Caco-2 (cell line): ENCODE results near the gene MR1. TPM values are rescaled to one million over a fixed set of nuclear protein-coding genes. Genes with fewer than 3 reads are reported as not detected.
A peak's percentile ranks its signal among the peaks of the same experiment; 100 is the strongest.

ENCODE experiments used
- BruUV-seq: library from RNA; stranded (reverse); fragments of 400-500 nt; replicated peaks from 2 replicates; lab custom pipeline; 2021; lab: Mats Ljungman, UMichigan
- CTCF ChIA-PET: fragments of 300-600 bp; sonication (Branson Sonifier 250); formaldehyde crosslinking; loops from one replicate; lab custom pipeline; 2022; ENCODE audit warnings: antibody characterized with exemption; lab: Charles Lee
- POLR2A ChIA-PET: fragments of 300-600 bp; sonication (Branson Sonifier 250); formaldehyde crosslinking; loops from one replicate; lab custom pipeline; 2022; ENCODE audit warnings: antibody characterized with exemption; lab: Charles Lee
- DNase-seq, 2 experiments: peaks; one replicate each; pipeline versions ENCODE4 v3.0.0 to v3.0.0-alpha.2; 2020 to 2022
- H3K27me3 ChIP-seq: replicated peaks from 2 replicates; pipeline ENCODE4 v1.6.0; 2011; ENCODE audit warnings: low read length; ENCODE audit not compliant: control insufficient read depth, insufficient read depth
- H3K36me3 ChIP-seq: 2 replicates; pipeline ENCODE4 v1.5.1; 2011; ENCODE audit warnings: low read length; ENCODE audit not compliant: control insufficient read depth, insufficient read depth
- H3K4me1 ChIP-seq: fragments of 250-450 bp; sonication (Bioruptor Pico); 2 replicates; pipeline ENCODE4 v1.5.1; 2020; ENCODE audit warnings: mild to moderate bottlenecking
- H3K4me3 ChIP-seq: 2 replicates; pipeline ENCODE4 v1.5.1; 2011; ENCODE audit warnings: low read depth, mild to moderate bottlenecking, control low read depth, low read length
- H3K9me3 ChIP-seq: fragments of 250-450 bp; sonication (Bioruptor Pico); 2 replicates; pipeline ENCODE4 v1.5.1; 2020; ENCODE audit warnings: mild to moderate bottlenecking, moderate library complexity
- H3K27ac Mint-ChIP-seq: one replicate; pipeline ENCODE4 v1.8.0; 2022; ENCODE audit warnings: mixed read lengths; ENCODE audit not compliant: unreplicated experiment
- H3K27me3 Mint-ChIP-seq: one replicate; pipeline ENCODE4 v1.8.0; 2022; ENCODE audit warnings: mixed read lengths; ENCODE audit not compliant: insufficient read depth, unreplicated experiment
- H3K36me3 Mint-ChIP-seq: one replicate; pipeline ENCODE4 v1.8.0; 2022; ENCODE audit warnings: mild to moderate bottlenecking, mixed read lengths; ENCODE audit not compliant: insufficient read depth, unreplicated experiment
- H3K4me1 Mint-ChIP-seq: one replicate; pipeline ENCODE4 v1.8.0; 2022; ENCODE audit warnings: low read depth, mixed read lengths; ENCODE audit not compliant: unreplicated experiment
- H3K4me3 Mint-ChIP-seq: one replicate; pipeline ENCODE4 v1.8.0; 2022; ENCODE audit warnings: mild to moderate bottlenecking, moderate library complexity, mixed read lengths; ENCODE audit not compliant: unreplicated experiment
- H3K9me3 Mint-ChIP-seq: one replicate; pipeline ENCODE4 v1.8.0; 2022; ENCODE audit warnings: mixed read lengths; ENCODE audit not compliant: unreplicated experiment
- CTCF ChIP-seq, 2 experiments: fragments of 200-600 bp in 1 of 2; IDR thresholded peaks; 1 replicate in 1 of 2; 2 replicates in 1 of 2; pipeline versions ENCODE4 v1.5.1 to v1.8.0; 2011 to 2022; ENCODE audit warnings: antibody characterized with exemption in 1 of 2, control low read depth in 1 of 2, inconsistent platforms in 1 of 2, low read depth in 1 of 2, low read length in 1 of 2, mild to moderate bottlenecking in 1 of 2, moderate library complexity in 1 of 2; ENCODE audit not compliant: insufficient read depth in 1 of 2, severe bottlenecking in 1 of 2, unreplicated experiment in 1 of 2
- intact Hi-C: fragments of 100-400 bp; cut with micrococcal nuclease; formaldehyde crosslinking; loops from one replicate; pipeline ENCODE4 v1.10.0; 2022; ENCODE audit not compliant: unreplicated experiment
- total RNA-seq: library from RNA; stranded (reverse); gene quantifications from 2 replicates; pipeline ENCODE4 v1.2.3, GENCODE V29; 2022

MR1 gene
- total RNA-seq, 1 experiment from 2014 or later = 2.5 TPM

GRCh38 chr1:181089676-181090544 lies 56.1 kb downstream of the MR1 start:
- no peak for TF ChIP-seq CTCF (IDR thresholded peaks at IDR 0.05; ENCODE audit: insufficient read depth in 1 of 2, low read depth in 1 of 2, low read length in 1 of 2, severe bottlenecking in 1 of 2, unreplicated experiment in 1 of 2)
- peak overlapping the region; percentile 80 for H3K27ac Mint-ChIP-seq
- peaks cover 36% of the 10 kb centered on the region for H3K4me1 Mint-ChIP-seq
- H3K36me3 Mint-ChIP-seq = peaks cover 39% of the 10 kb centered on the region
- H3K36me3 ChIP-seq = no peaks in the 10 kb centered on the region
- no peaks in the 10 kb centered on the region for H3K9me3 ChIP-seq
- no peaks in the 10 kb centered on the region for H3K27me3 ChIP-seq
- TSS peak; percentile 55 for BruUV-seq
- H3K27me3 Mint-ChIP-seq = no peaks in the 10 kb centered on the region
- intact Hi-C loops = loop anchor here (2.0 kb wide), 1 partner anchor 15 kb away; no protein-coding TSS in a partner anchor
- ChIA-PET POLR2A (interaction anchor here (0.5 to 1.4 kb wide), 6 partner anchors 10 to 591 kb away, joined by 3 to 9 read pairs (median 7); no protein-coding TSS in a partner anchor), CTCF (interaction anchor here (0.9 to 1.6 kb wide), 3 partner anchors 15 to 52 kb away, joined by 3 to 8 read pairs (median 5); no protein-coding TSS in a partner anchor)
- DNase-seq = peak; percentile 57 to 66
- H3K4me1 ChIP-seq = peaks cover 46% of the 10 kb centered on the region
- peak overlapping the region; percentile 76 for H3K4me3 ChIP-seq
- H3K4me3 Mint-ChIP-seq = peak overlapping the region; percentile 97
- H3K9me3 Mint-ChIP-seq = no peaks in the 10 kb centered on the region

- Mint-ChIP-seq H3K36me3 (peaks cover 39% of the 10 kb centered on the region), H3K9me3 (no peaks in the 10 kb centered on the region), H3K27me3 (no peaks in the 10 kb centered on the region), H3K4me3 (peak overlapping the region; percentile 97), H3K4me1 (peaks cover 39% of the 10 kb centered on the region), H3K27ac (peak overlapping the region; percentile 80)
- TF ChIP-seq CTCF (IDR thresholded peaks at IDR 0.05; ENCODE audit: insufficient read depth in 1 of 2, low read depth in 1 of 2, low read length in 1 of 2, severe bottlenecking in 1 of 2, unreplicated experiment in 1 of 2) = no peak
- no TSS peak for BruUV-seq
- Histone ChIP-seq H3K27me3 (no peaks in the 10 kb centered on the region), H3K9me3 (no peaks in the 10 kb centered on the region), H3K4me3 (peak overlapping the region; percentile 76), H3K4me1 (peaks cover 48% of the 10 kb centered on the region), H3K36me3 (no peaks in the 10 kb centered on the region)
- intact Hi-C loops = no loop called here
- CTCF ChIA-PET = interaction anchor here (0.7 to 1.6 kb wide), 3 partner anchors 14 to 51 kb away, joined by 3 to 5 read pairs (median 3); no protein-coding TSS in a partner anchor
- POLR2A ChIA-PET = interaction anchor here (1.0 to 1.4 kb wide), 3 partner anchors 9 to 209 kb away, joined by 4 to 8 read pairs (median 7); no protein-coding TSS in a partner anchor
- no peak for DNase-seq
Observed at GRCh38 chr1:181090641-181091126, 56.9 kb downstream of the MR1 start.
